Epithelial cell of esophagus (primary cell): ENCODE measurements around the gene TOP1.

ENCODE experiments used
- DNase-seq: peaks from one replicate; pipeline ENCODE4 v3.0.0; 2010; ENCODE audit warnings: low read depth
- H3K4me3 ChIP-seq: 2 replicates; pipeline ENCODE4 v1.5.1; 2011; ENCODE audit warnings: mild to moderate bottlenecking, low read length, control low read depth
- TF ChIP-seq, protein P1 (sequence below): IDR thresholded peaks from 2 replicates; pipeline ENCODE4 v1.5.1; 2011; ENCODE audit warnings: low read depth, mild to moderate bottlenecking, low read length, control low read depth, inconsistent platforms; ENCODE audit not compliant: insufficient read depth; ENCODE audit errors: missing control alignments

TOP1 gene

DNA sequence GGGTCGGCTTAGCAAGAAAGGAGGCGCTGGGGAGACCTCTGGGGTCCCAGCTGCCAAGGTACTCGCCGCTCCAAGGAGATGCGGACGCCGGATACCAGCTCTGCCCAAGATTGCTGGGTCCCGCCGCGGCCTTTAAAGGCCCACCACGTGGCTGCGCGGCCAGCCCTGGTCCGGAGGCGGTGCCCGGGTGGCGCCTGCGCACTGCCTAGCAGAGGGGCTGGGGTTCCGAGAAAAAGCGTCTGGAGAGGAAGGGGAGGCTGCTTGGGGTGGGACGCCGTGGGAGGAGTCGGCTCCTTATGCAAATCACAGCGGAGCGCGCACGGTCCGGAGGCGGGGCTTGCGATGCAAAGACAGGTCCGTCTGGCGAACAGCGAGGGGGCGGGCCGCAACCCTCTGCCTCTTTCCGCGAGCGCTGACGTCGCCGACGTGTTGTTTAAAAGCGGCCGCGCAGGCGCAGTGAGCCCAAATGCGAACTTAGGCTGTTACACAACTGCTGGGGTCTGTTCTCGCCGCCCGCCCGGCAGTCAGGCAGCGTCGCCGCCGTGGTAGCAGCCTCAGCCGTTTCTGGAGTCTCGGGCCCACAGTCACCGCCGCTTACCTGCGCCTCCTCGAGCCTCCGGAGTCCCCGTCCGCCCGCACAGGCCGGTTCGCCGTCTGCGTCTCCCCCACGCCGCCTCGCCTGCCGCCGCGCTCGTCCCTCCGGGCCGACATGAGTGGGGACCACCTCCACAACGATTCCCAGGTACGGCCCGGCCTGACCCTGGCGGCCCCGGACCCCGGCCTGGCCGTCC is at the start of gene TOP1:
TSS of gene TOP1 (plus strand) at position 464 of the 791 bp plus-strand sequence. CDS start at position 710, 246 bp downstream.
- peak within 1 kb of the TSS; percentile 80 for H3K4me3 ChIP-seq
- TF ChIP-seq, protein P1, sequence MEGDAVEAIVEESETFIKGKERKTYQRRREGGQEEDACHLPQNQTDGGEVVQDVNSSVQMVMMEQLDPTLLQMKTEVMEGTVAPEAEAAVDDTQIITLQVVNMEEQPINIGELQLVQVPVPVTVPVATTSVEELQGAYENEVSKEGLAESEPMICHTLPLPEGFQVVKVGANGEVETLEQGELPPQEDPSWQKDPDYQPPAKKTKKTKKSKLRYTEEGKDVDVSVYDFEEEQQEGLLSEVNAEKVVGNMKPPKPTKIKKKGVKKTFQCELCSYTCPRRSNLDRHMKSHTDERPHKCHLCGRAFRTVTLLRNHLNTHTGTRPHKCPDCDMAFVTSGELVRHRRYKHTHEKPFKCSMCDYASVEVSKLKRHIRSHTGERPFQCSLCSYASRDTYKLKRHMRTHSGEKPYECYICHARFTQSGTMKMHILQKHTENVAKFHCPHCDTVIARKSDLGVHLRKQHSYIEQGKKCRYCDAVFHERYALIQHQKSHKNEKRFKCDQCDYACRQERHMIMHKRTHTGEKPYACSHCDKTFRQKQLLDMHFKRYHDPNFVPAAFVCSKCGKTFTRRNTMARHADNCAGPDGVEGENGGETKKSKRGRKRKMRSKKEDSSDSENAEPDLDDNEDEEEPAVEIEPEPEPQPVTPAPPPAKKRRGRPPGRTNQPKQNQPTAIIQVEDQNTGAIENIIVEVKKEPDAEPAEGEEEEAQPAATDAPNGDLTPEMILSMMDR = no peak
- peak; percentile 100 for DNase-seq

DNA sequence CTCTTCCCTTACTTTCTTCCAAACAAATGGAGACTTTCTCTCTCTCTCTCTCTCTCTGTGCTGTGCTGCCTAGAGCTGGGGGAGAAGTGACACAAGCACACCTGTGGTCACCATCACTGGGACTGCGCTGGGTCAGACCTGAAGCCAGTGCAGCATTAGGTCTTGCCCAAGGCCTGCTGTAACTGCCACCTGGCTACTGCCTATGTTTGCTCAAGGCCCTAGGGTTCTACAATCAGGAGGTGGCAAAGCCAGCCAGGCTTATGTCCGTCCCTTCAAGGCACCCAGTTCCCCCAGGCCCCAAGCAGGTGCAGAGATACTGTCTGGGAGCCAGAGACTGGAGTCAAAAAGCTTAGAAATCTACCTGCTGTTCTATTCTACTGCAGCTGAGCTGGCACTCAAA is 49.4 kb upstream of the TOP1 start:
- H3K4me3 ChIP-seq = no peak overlapping the region
- DNase-seq = no peak

DNA sequence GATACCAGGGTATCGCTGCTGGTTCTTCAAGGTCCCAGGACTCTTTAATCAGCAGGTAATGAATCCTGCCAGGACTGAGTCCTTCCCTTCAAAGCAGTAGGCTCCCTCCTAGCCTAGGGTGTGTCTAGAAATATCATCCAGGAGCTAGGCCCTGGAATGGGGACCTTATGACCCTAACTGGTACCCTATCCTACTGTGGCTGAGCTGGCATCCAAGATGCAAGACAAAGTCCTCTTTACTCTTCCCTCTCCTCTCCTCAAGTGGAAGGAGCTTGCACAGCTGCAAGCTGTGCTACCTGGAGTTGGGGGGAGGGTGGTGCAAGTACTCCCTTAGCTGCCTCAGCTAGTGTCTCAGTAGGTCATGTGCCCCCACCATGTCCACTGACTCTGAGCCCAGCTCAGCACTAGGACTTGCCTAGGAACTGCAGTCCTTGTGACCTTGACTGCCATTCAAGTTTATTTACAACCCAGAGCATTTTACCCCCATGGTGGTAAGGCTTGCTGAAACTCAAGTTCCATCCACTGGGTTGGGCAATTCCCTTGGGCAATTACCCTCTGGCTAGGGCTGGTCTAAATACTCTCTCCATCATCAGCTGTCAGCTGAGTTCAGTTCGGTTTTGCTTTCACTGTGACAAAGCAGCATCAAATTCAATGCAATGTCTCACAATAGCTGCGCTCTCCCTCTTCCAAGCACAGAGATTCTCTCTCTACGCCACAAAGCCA is 48.4 kb upstream of the TOP1 start:
- TF ChIP-seq, protein P1 = no peak
- H3K4me3 ChIP-seq = no peak overlapping the region
- DNase-seq = no peak

More for the DNA sequence above, 49.4 kb upstream of the TOP1 start:
- TF ChIP-seq, protein P1 = no peak

DNA sequence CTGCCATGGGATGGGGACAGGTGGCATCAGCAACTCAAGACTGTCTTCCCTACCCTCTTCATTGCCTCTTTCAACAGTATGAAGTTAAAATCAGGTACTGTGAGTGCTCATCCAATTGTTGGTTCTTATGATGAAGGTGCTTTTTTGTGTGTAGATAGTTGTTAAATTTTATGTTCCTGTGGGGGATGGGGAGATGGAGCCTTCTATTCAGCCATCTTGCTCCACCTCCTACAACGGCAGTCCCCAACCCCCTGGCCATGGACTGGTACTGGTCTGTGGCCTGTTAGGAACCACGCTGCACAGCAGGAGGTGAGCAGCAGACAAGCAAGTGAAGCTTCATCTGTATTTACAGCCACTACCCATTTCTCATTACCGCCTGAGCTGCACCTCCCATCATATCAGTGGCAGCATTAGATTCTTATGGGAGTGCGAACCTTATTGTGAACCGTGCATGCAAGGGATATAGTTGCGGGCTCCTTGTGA is 47.8 kb upstream of the TOP1 start:
- TF ChIP-seq, protein P1 = no peak

DNA sequence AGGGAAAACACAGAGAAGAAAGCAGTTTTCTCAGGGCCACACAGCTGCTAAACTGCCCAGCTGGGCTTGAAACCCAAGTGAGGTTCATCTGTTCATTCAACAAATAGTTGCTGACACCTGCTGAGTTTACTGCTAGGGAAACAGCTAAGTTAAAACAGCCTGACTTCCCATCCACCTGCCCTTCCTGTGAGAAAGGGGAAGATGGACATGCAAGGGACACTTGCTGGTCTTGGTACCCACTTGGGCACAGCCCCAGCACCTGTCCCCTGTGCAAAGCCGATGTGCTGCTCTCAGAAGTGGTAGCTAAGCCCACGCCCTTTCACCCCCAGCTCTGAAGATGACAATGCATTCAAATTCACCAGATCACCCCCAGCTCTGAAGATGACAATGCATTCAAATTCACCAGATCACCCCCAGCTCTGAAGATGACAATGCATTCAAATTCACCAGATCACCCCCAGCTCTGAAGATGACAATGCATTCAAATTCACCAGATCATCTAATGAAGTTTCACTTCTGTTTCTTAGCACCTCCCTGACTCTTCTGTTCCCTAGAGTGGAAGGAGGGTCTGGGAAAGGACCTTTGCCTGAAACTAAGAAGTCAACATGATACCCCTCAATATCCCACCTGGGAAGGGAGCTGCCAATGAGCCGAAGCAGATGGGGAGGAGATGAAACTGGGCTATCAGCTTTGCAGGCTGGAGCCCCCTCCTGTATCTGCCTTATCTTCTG is 46.0 kb upstream of the TOP1 start:
- no peak overlapping the region for H3K4me3 ChIP-seq
- TF ChIP-seq, protein P1 = no peak

More for the DNA sequence above, 47.8 kb upstream of the TOP1 start:
- DNase-seq = no peak
- H3K4me3 ChIP-seq = no peak overlapping the region

DNA sequence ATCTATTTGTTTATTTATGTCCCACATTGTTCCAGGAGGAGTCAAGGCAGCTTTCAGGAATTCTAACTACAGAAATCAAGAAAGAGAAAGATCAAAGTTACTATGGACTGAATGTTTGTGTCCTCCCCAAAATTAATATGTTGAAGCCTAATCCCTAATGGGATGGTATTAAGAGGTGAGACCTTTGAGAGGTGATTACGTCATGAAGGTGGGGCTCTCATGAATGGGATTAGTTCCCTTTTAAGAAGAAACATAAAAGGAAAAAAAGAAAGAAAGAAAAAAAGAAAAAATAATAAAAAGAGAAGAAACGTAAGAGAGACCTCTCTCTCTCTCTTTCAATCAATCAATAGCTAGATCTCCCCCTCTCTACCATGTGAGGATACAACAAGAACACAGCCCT is 44.7 kb upstream of the TOP1 start:
- TF ChIP-seq, protein P1 = no peak
- no peak for DNase-seq
- no peak overlapping the region for H3K4me3 ChIP-seq

More for the DNA sequence above, 46.0 kb upstream of the TOP1 start:
- DNase-seq = no peak
